Breast epithelium (tissue), 3 donors: ENCODE results near the gene ELP1.

Experiments used
- CTCF ChIP-seq, 3 donors: fragments of 450-650 bp; IDR thresholded peaks; one replicate each; pipeline ENCODE4 v1.5.1; 2016 to 2017; ENCODE audit warnings: antibody characterized with exemption in 3 of 3, mild to moderate bottlenecking in 3 of 3, moderate library complexity in 3 of 3
- POLR2AphosphoS5 ChIP-seq, 3 donors: sonication (generic); formaldehyde crosslinking; IDR thresholded peaks; one replicate each; pipeline ENCODE4 v1.6.1; 2017; ENCODE audit warnings: antibody characterized with exemption in 3 of 3

GRCh38 chr9:108855529-108855886 is 78.4 kb downstream of the ELP1 start:
- TF ChIP-seq CTCF (IDR thresholded peaks at IDR 0.05) (no peak), POLR2AphosphoS5 (IDR thresholded peaks at IDR 0.05) (no peak)
